Measurements from ENCODE around the gene NRDE2.

DNA sequence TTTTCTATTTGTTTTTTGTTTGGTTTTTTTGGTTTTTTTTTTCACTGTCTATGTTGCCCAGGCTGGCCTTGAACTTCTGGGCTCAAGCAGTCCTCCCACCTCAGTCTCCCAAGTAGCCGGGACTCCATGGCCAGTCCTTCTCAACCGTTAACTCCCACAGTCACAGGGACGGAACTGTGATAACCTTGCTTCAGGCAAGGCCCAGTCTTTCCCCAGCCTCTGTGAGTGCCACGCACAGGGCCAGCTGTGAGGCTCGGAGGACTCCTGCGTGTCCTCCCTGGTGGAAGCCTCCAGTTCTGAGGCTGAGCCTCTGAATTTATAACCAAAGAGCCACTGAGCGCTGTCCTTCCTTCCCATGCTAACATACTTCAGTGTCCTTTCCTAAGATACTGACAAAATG is 51.6 kb downstream of the NRDE2 start:
- TF ChIP-seq, protein P1, sequence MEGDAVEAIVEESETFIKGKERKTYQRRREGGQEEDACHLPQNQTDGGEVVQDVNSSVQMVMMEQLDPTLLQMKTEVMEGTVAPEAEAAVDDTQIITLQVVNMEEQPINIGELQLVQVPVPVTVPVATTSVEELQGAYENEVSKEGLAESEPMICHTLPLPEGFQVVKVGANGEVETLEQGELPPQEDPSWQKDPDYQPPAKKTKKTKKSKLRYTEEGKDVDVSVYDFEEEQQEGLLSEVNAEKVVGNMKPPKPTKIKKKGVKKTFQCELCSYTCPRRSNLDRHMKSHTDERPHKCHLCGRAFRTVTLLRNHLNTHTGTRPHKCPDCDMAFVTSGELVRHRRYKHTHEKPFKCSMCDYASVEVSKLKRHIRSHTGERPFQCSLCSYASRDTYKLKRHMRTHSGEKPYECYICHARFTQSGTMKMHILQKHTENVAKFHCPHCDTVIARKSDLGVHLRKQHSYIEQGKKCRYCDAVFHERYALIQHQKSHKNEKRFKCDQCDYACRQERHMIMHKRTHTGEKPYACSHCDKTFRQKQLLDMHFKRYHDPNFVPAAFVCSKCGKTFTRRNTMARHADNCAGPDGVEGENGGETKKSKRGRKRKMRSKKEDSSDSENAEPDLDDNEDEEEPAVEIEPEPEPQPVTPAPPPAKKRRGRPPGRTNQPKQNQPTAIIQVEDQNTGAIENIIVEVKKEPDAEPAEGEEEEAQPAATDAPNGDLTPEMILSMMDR (IDR thresholded peaks at IDR 0.05; ENCODE audit: insufficient read depth, low read length): no peak
- TF ChIP-seq SPI1 (IDR thresholded peaks at IDR 0.05; ENCODE audit: borderline replicate concordance, low read depth) (no peak), POLR2AphosphoS5 (IDR thresholded peaks at IDR 0.05; ENCODE audit: low read depth) (no peak), GABPA (IDR thresholded peaks at IDR 0.05; ENCODE audit: low read depth) (no peak)
- TF ChIP-seq, protein P2, sequence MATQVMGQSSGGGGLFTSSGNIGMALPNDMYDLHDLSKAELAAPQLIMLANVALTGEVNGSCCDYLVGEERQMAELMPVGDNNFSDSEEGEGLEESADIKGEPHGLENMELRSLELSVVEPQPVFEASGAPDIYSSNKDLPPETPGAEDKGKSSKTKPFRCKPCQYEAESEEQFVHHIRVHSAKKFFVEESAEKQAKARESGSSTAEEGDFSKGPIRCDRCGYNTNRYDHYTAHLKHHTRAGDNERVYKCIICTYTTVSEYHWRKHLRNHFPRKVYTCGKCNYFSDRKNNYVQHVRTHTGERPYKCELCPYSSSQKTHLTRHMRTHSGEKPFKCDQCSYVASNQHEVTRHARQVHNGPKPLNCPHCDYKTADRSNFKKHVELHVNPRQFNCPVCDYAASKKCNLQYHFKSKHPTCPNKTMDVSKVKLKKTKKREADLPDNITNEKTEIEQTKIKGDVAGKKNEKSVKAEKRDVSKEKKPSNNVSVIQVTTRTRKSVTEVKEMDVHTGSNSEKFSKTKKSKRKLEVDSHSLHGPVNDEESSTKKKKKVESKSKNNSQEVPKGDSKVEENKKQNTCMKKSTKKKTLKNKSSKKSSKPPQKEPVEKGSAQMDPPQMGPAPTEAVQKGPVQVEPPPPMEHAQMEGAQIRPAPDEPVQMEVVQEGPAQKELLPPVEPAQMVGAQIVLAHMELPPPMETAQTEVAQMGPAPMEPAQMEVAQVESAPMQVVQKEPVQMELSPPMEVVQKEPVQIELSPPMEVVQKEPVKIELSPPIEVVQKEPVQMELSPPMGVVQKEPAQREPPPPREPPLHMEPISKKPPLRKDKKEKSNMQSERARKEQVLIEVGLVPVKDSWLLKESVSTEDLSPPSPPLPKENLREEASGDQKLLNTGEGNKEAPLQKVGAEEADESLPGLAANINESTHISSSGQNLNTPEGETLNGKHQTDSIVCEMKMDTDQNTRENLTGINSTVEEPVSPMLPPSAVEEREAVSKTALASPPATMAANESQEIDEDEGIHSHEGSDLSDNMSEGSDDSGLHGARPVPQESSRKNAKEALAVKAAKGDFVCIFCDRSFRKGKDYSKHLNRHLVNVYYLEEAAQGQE (IDR thresholded peaks at IDR 0.05; ENCODE audit: insufficient replicate concordance, low read depth): no peak

Data from HL-60 (cell line).